NCI-H146 treated with DMSO at 0.1 percent for 48 hours (cell line): ENCODE data around the gene MST1R.
"Not testable (repeated sequence)": the region's sequence is repeated elsewhere in the genome, so short reads cannot be mapped to it uniquely, and the experiment has no call there.

Experiments used
- DNase-seq: peaks from one replicate; lab custom pipeline; 2025; ENCODE audit not compliant: unreplicated experiment; lab: John Stamatoyannopoulos, UW

MST1R gene

GRCh38 chr3:49912881-49913281 lies 9.2 kb upstream of the MST1R start:
- DNase-seq, result no peak

- no peak for DNase-seq
Measured at GRCh38 chr3:49911611-49912010, 7.9 kb upstream of the MST1R start.

- DNase-seq, result no peak
Measured at GRCh38 chr3:49911124-49911420, 7.4 kb upstream of the MST1R start.

GRCh38 chr3:49910409-49911123 lies 6.9 kb upstream of the MST1R start:
- DNase-seq, result no peak

GRCh38 chr3:49908373-49909199 lies 4.9 kb upstream of the MST1R start:
- DNase-seq, result no peak

GRCh38 chr3:49906073-49906743 lies 2.5 kb upstream of the MST1R start:
- no peak for DNase-seq

GRCh38 chr3:49904448-49904847 lies 775 bp upstream of the MST1R start:
- not testable (repeated sequence) for DNase-seq

- DNase-seq, result no peak
Measured at GRCh38 chr3:49902511-49903345, 945 bp downstream of the MST1R start.

GRCh38 chr3:49901366-49902339 lies 2.0 kb downstream of the MST1R start:
- DNase-seq, result no peak

- DNase-seq, result no peak
Measured at GRCh38 chr3:49900491-49901153, 3.1 kb downstream of the MST1R start.

GRCh38 chr3:49899815-49900214 lies 3.9 kb downstream of the MST1R start:
- no peak for DNase-seq

- no peak for DNase-seq
Measured at GRCh38 chr3:49898991-49899390, 4.7 kb downstream of the MST1R start.

- DNase-seq, result no peak
Measured at GRCh38 chr3:49896345-49896744, 7.3 kb downstream of the MST1R start.

- DNase-seq, result no peak
Measured at GRCh38 chr3:49895791-49896190, 7.9 kb downstream of the MST1R start.

GRCh38 chr3:49889296-49889695 lies 14.4 kb downstream of the MST1R start:
- DNase-seq, result no peak

GRCh38 chr3:49886922-49887265 lies 16.8 kb downstream of the MST1R start:
- DNase-seq, result no peak

GRCh38 chr3:49883998-49884397 lies 19.7 kb downstream of the MST1R start:
- DNase-seq, result no peak

GRCh38 chr3:49882166-49882565 lies 21.5 kb downstream of the MST1R start:
- DNase-seq, result no peak

GRCh38 chr3:49880581-49881315 lies 22.9 kb downstream of the MST1R start:
- DNase-seq, result no peak
